AG09309 (cell line): ENCODE results near the gene CPED1.

Source experiments
- DNase-seq: peaks from one replicate; pipeline ENCODE4 v3.0.0-alpha.2; 2010; ENCODE audit warnings: low read depth
- H3K4me3 ChIP-seq: 2 replicates; pipeline ENCODE4 v1.5.1; 2011; ENCODE audit warnings: mild to moderate bottlenecking, low read depth, low read length, moderate library complexity; ENCODE audit not compliant: control insufficient read depth
- CTCF ChIP-seq: IDR thresholded peaks from 2 replicates; pipeline ENCODE4 v1.5.1; 2011; ENCODE audit warnings: mild to moderate bottlenecking, low read depth, low read length, inconsistent platforms; ENCODE audit not compliant: insufficient read depth, control insufficient read depth; ENCODE audit errors: missing control alignments

CPED1 gene

GRCh38 chr7:121042899-121043298 is 54.4 kb downstream of the CPED1 start:
- no peak for DNase-seq
- H3K4me3 ChIP-seq = no peak overlapping the region
- no peak for TF ChIP-seq CTCF

GRCh38 chr7:121043314-121044234 is 55.1 kb downstream of the CPED1 start:
- H3K4me3 ChIP-seq = no peak overlapping the region
- no peak for DNase-seq
- TF ChIP-seq CTCF = no peak

- DNase-seq = no peak
- no peak for TF ChIP-seq CTCF
- H3K4me3 ChIP-seq = no peak overlapping the region
Measured at GRCh38 chr7:121045090-121045489, 56.6 kb downstream of the CPED1 start.

- no peak for TF ChIP-seq CTCF
- H3K4me3 ChIP-seq = no peak overlapping the region
- no peak for DNase-seq
Measured at GRCh38 chr7:121046009-121046408, 57.5 kb downstream of the CPED1 start.

- TF ChIP-seq CTCF = no peak
- no peak for DNase-seq
- no peak overlapping the region for H3K4me3 ChIP-seq
Measured at GRCh38 chr7:121046893-121047468, 58.5 kb downstream of the CPED1 start.

- no peak for DNase-seq
- no peak for TF ChIP-seq CTCF
- H3K4me3 ChIP-seq = no peak overlapping the region
Measured at GRCh38 chr7:121048195-121048594, 59.7 kb downstream of the CPED1 start.
